Bone marrow (tissue), 2 donors: ENCODE results near the gene PCGF6.
"Not testable (repeated sequence)": the region's sequence is repeated elsewhere in the genome, so short reads cannot be mapped to it uniquely, and the experiment has no call there.

ENCODE experiments used
- DNase-seq, 2 donors: peaks; one replicate each; lab custom pipeline; 2025; lab: John Stamatoyannopoulos, UW

The PCGF6 gene, protein sequence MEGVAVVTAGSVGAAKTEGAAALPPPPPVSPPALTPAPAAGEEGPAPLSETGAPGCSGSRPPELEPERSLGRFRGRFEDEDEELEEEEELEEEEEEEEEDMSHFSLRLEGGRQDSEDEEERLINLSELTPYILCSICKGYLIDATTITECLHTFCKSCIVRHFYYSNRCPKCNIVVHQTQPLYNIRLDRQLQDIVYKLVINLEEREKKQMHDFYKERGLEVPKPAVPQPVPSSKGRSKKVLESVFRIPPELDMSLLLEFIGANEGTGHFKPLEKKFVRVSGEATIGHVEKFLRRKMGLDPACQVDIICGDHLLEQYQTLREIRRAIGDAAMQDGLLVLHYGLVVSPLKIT

DNA sequence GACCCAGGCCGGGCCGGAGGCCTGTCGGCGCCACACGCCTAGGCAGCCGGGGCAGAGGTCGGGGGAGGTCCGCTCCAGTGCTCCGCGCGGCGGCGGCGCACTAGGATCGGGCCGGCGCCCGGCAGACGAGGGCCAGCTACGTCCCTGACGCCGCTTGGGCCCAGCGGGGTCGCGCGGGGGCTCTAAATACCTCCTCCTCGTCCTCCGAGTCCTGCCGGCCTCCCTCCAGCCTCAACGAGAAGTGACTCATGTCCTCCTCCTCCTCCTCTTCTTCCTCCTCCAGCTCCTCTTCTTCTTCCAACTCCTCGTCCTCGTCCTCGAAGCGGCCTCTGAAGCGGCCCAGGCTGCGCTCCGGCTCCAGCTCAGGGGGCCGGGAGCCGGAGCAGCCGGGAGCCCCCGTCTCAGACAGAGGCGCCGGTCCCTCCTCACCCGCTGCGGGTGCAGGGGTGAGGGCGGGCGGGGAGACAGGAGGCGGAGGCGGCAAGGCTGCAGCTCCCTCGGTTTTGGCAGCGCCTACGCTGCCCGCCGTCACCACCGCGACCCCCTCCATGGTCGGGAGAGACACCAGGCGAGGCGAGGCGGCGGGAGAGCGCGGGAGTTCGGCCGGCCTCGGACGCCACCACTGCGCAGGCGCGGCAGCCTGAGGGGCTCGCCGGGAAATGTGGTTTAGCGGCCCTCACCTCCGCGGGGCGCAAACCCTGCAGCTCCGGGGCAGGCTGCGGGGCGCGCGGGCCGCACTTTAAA, at the start of gene PCGF6:
Gene PCGF6 (minus strand): TSS at position 624 of the 744 bp plus-strand sequence. CDS start 74 bp downstream, at position 550.
- peak; percentile 38 to 69 for DNase-seq

DNA sequence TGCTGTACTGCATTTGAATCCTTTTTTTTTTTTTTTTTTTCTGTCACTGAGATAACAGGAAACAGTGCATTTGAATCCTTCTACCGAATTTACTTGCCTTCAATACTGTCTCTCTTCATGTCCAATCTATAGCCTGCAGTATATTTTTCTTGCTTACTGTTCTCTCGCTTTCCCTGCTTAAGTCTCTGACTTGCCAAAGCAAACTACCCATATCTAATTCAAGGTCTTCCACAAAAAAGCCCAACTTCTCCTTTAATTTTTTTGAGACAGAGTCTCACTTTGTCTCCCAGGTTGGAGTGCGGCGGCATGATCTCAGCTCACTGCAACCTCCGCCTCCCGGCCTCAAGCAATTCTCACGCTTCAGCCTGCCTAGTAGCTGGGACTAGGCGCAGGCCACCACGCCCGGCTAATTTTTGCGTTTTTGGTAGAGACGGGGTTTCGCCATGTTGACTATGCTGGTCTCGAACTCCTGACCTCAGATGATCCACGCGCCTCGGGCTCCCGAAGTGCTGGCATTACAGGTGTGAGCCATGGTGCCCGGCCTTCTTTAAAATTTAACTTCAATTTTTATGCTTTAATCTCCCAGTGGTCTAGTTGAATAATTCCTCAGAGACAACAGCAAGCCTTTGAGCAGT, 46.4 kb upstream of the PCGF6 start:
- DNase-seq = no peak

DNA sequence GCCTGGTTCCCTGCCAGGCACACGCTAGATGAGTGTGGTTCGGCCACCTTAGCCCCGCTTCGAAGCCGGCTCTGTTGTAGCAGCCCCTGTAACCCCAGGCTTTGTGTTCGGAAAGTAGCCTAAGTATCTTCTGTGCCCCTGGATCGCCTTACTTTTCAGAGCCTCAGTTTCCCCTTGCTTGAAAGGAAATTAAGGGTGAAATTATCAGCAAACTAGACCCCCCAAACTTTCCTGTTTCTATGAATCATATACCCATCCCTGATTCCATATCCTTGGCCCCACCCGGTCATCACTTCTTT, 45.8 kb upstream of the PCGF6 start:
- DNase-seq = no peak

DNA sequence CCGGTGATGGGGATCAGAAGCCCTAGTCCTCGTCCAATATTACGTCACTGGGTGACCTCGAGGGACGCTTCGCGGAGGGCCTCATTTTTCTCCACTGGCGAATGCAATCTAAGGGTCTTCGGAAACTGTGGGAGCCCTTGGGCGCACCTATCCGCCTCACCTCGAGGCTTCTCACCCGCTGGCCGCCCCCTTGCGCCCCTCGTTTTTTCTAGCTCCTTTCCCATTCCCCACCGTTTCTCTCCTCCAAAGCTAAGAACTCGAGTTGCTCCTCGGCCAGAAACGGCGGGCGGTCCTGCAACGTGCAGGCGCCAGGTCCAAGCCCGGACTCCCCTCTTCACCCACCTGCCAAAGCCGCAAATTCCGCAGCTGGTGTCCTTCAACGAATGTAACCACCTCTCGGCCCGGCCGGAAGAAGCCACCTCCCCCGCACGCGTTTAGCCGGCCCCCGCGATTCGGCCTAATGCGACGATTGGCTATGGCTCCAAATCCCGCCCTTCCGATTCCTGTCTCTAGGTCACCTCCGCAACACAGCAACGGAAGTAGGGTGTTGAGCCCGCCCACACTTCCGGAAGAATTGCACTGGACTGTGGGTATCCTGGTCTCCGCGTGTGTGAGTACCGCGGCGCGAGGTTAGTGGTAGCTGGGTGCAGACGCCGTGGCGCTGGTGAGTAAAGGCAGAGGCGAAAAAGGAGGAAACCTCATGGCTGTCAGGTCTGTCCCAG, 45.3 kb upstream of the PCGF6 start, which contains the start of the genes ATP5MK and PDCD11:
Gene ATP5MK (minus strand): TSS at position 409 of the 722 bp plus-strand sequence. CDS start 4,018 bp downstream, outside the sequence.
Gene PDCD11 (plus strand): TSS at position 560 of the 722 bp plus-strand sequence. CDS start 1,801 bp downstream, outside the sequence.
- peak; percentile 77 to 98 for DNase-seq

DNA sequence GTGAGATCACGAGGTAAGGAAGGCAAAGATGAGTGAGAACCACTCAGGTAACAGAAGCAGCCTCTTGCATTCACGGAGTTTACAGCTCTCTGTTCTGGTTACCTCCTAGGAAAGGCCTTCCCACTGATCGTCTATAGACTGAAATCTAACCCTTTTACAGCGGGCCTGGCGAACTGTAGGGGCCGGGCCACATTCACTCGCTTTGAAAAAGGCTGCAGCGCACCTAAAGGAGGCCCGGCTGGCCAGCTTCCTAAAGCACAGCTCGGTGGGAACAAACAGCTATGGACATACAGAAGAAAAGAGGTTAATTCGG, 44.8 kb upstream of the PCGF6 start:
- DNase-seq = no peak

DNA sequence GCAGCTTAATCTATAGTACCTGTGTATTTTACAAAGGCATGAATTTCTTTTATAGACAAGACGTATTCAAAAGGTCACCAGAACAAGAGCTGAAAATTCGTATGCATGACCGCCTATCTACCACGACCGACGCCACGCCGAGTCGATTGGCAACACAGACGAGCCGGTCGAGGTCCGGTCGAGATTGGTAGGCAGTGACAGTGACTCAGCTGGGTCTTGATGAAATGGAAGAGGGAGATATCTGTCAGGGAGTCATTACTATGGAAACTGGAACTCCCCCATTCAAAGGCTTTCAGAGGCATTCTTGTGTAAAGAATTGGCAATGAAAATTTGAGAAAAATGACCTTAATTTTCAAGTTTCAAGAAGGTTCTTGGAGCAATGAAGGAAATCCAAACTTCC, 43.2 kb upstream of the PCGF6 start:
- no peak for DNase-seq

DNA sequence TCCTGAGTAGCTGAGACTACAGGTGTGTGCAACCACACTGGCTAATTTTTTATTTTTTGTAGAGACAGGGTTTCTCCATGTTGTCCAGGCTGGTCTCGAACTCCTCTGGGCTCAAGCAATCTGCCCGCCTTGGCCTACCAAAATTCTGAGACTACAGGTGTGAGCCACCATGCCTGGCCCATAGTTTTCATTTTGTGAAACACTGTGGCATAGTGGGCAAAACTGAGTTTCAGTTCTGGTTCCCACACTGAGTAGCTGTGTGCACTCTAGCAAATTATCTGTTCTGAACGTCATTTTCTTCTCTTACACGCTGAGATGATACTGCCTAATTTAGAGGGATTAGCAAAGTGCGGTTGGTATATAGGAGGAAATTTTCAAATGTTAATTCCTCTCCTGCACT, 31.8 kb upstream of the PCGF6 start:
- DNase-seq = no peak

DNA sequence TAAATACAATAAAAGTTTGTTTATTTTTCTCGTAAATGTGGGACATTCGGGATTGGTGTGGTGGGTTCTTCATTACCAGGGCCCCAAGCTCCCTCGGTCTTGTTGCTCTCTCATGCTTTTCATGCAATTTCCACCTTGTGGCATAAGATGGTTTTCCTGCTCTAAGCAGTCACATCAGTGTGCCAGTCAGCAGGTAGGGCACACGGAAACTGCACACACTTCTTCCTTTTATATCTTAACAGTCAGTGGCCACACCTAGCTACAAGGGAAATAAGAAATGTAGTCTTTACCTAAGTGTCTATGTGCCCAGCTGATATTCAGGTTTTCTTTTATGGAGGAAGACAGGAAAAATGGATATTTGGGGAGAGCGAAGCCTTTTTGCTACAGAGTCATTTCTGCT, 23.3 kb upstream of the PCGF6 start:
- DNase-seq = no peak

DNA sequence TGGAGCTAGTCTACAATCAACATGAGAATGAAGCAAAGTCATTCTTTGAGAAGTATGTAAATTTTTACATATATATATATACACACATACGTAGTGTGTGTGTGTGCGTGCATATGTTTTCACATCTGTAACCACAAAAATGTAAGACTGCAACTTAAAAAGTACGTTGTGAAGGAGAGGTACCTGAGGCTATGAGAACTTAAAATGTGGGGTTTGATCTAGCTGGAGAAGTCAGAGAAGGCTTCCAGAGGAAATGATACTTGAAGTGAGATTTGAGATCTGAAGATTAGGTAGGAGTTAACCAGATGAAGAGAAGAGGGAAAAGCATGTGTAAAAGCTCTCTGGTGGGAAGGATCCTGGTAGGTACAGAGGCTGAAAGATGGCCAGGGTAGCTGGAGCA, 22.6 kb upstream of the PCGF6 start:
- DNase-seq = no peak

DNA sequence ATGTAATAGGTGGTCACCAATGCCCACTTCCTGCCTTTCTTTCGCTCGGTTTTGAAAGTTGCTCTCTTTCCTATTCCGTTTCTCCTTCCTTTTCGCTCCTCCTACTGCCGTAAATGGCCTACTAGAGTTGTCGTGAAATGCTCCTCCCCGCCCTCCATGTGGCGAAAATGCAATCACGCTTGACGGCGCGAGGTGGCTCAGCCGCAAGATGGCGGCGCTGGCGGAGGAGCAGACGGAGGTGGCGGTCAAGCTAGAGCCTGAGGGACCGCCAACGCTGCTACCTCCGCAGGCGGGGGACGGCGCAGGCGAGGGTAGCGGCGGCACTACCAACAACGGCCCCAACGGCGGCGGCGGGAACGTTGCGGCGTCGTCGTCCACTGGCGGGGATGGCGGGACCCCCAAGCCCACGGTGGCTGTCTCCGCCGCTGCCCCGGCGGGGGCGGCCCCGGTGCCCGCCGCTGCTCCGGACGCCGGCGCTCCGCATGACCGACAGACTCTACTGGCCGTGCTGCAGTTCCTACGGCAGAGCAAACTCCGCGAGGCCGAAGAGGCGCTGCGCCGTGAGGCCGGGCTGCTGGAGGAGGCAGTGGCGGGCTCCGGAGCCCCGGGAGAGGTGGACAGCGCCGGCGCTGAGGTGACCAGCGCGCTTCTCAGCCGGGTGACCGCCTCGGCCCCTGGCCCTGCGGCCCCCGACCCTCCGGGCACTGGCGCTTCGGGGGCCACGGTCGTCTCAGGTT, 17.0 kb upstream of the PCGF6 start, which contains the start of gene TAF5:
Gene TAF5 (plus strand): TSS at position 195 of the 737 bp plus-strand sequence. CDS start 14 bp downstream, at position 209.
- peak; percentile 54 to 98 for DNase-seq

DNA sequence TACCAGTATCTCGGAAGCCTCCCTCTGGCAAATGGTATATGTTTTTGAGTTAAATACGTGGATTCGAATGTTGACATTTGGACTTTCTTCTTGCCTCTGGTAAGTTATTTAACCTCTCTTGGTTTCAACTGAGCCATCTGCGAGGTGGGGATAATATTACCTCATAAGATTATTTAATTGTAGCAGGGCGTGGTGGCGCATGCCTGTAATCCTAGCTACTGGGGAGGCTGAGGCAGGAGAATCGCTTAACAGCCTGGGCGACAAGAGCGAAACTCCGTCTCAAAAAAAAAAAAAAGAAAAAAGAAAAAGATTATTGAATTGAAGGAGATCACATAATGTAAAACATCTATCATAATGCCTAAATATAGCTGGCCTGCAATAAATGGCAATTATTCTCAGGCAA, 16.4 kb upstream of the PCGF6 start:
- DNase-seq = no peak

DNA sequence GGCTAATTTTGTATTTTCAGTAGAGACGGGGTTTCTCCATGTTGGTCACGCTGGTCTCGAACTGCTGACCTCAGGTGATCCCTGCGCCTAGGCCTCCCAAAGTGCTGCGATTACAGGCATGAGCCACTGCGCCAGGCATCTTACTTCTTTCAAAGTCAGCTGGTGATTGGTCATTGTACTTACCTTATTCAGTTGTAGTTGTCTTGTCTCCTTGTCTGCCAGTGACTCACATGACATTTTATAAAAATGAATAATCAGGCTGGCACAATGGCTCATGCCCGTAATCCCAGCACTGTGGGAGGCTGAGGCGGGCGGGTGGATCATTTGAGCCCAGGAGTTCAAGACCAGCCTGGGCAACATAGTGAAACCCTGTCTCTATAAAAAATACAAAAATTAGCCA, 9.9 kb upstream of the PCGF6 start:
- DNase-seq = not testable (repeated sequence)

DNA sequence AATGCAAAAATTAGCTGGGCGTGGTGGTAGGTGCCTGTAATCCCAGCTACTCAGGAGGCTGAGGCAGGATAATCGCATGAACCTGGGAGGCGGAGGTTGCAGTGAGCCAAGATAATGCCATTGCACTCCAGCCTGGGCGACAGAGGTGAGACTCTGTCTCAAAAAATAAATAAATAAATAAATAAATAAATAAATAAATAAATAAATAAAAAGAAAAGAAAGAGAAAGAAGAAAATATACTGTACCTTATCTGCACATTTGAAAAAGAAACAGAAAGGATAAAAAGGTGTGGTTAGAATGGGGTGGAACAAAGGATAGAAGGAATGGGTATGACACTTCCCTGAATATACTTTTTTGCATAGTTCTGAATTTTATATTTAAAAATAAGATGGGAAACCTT, 8.6 kb upstream of the PCGF6 start:
- not testable (repeated sequence) for DNase-seq

DNA sequence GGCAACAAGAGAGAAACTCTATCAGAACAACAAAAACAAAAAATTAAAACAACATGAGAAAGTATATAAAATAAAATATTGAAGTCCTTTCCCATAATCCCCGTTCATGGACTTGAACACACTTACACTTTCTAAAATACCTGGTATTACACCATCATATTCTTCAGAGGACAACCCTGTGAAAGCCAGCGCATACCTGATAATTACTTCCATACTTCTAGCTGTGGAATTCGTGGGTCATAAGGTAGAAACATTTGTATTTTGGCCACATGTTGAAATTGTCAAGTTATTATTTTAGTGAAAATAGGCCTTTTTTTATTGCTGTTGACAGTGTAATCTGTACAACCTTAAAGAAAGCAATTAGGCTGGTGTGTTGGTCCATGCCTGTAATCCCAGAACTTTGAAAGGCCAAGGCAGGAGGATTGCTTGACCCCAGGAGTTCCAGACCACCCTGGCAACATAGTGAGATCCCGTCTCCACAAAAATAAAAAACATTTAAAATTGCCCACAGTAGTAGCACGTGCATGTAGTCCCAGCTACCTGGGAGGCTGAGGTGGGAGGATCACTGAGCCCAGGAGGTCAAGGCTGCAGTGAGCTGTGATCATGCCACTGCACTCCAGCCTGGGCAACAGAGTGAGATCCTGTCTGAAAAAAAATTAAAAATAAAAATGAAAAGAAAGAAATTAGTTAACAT, 5.1 kb upstream of the PCGF6 start:
- no peak for DNase-seq

DNA sequence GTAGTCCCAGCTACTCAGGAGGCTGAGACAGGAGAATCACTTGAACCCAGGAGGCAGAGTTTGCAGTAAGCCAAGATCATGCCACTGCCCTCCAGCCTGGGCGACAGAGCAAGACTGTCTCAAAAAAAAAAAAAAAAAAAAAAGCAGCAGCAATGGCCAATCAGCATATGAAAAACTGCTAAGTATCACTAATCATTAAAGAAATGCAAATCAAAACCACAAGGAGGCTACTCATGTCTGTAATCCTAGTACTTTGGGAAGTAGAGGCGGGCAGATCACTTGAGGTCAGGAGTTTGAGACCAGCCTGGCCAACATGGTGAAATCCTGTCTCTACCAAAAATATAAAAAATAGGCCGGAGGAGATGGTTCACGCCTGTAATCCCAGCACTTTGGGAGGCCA, 3.6 kb upstream of the PCGF6 start:
- DNase-seq = not testable (repeated sequence)

DNA sequence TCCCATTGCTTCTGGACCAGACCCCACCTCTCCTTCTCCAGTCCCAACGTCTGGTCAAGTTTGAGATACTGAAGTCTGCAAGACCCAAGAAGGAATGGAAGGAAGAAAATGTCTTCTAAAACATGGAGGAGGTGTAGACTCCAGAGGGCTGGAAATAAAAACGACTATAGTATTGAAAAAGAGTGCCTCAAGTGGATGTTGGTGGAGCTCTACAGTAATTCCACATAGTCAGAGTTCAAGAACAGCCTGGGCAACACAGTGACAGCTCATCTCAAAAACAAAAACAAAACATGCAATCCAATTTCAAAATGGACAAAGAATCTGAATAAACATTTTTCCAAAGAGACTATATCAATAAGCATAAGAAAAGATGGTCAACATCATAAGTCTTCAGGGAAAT, 2.3 kb upstream of the PCGF6 start:
- DNase-seq = no peak

DNA sequence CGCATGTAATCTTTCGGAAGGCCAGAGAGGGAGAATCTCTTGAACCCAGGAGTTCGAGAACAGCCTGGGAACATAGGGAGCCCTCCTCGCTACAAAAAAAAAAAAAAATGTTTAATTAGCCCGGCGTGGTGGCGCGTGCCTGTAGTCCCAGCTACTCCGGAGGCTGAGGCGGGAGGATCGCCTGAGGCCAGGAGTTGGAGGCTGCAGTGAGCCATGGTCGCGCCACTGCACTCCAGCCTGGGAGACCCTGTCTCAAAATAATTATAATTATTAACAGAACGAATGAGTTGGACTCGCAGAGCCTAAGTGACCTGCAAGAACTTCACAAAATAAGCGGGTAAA, 794 bp downstream of the PCGF6 start:
- DNase-seq = no peak

DNA sequence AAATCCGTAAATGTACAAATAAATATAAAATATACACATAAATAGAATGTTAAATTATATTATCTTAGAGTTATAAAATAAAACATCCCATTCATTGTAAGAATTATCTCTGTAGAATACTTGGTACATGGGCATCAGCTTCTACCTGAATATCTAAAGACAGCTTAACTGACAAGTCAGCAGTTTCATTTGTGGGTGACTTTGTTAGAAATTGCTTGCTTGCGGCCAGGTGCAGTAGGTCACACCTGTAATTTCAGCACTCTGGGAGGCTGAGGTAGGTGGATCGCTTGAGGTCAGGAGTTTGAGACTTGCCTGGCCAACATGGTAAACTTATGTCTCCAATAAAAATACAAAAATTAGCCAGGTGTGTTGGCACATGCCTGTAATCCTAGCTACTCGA, 14.6 kb downstream of the PCGF6 start:
- DNase-seq = no peak

DNA sequence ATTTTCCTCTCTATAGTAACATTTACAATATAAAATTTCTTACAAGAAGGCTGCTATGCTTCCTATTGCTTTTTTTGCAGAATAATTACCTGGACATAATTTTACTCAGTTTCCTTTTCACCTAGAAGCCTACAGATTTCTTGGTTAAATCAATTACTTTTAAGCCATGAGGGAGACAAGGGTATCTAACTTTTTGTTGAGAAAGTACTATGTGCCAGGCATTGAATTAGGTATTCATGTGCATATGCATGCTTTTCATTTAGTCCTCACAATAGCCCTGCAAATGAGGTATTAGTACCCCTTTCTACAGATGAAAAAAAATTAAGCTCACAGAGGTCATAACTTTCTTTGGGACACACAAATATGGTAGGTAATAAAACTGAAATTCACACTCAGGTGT, 16.4 kb downstream of the PCGF6 start:
- no peak for DNase-seq

DNA sequence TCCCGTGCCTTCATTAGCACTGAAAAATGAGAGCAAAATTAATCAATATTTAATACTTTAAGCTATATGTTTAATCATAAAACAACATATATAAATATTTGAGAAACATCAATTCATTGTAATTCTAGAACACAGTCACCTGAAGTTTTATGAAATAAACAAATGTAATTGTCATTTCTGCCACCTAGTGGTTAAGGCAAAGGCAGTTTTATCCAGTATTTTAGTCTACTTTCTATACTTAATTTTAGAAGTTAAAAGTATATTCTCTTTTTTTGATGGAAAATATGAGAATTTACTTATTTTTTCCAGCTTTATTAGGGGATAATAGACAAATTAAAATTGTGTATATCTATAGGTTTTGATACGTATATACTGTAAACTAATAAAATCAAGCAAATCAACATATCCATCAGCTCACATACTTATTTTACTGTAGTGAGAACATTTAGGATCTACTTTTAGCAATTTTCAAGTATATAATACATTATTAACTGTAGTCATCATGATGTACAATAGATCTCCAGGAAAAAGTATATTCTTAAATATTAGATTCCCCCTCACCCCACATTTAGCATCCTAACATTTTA, 16.9 kb downstream of the PCGF6 start:
- DNase-seq = no peak

DNA sequence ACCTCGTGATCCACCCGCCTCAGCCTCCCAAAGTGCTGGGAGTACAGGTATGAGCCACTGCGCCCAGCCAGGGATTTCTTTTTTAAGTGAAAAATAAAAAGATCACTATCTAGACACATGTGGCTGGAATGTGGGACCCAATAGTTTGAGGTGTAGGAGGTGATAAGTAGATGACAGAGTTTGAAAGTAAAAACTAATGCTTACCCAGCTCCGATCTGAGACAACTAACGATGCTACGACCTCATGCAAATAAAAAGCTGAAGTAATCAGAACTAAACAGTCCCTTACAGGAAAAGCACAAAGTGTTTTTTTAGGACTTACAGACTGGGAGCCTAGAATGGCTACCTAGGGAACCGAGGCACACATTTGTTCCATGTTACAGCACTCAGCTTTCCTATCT, 23.0 kb downstream of the PCGF6 start:
- no peak for DNase-seq
